GM12872 (cell line): ENCODE measurements around the gene FBF1.

Experiments
- TF ChIP-seq, protein P1 (sequence below): IDR thresholded peaks from 3 replicates; pipeline ENCODE4 v1.5.1; 2011; ENCODE audit warnings: low read depth, mild to moderate bottlenecking, low read length, moderate library complexity; ENCODE audit not compliant: insufficient read depth

The FBF1 gene

GRCh38 chr17:75888484-75888883 is 52.4 kb downstream of the FBF1 start:
- TF ChIP-seq, protein P1, sequence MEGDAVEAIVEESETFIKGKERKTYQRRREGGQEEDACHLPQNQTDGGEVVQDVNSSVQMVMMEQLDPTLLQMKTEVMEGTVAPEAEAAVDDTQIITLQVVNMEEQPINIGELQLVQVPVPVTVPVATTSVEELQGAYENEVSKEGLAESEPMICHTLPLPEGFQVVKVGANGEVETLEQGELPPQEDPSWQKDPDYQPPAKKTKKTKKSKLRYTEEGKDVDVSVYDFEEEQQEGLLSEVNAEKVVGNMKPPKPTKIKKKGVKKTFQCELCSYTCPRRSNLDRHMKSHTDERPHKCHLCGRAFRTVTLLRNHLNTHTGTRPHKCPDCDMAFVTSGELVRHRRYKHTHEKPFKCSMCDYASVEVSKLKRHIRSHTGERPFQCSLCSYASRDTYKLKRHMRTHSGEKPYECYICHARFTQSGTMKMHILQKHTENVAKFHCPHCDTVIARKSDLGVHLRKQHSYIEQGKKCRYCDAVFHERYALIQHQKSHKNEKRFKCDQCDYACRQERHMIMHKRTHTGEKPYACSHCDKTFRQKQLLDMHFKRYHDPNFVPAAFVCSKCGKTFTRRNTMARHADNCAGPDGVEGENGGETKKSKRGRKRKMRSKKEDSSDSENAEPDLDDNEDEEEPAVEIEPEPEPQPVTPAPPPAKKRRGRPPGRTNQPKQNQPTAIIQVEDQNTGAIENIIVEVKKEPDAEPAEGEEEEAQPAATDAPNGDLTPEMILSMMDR: no peak

DNA sequence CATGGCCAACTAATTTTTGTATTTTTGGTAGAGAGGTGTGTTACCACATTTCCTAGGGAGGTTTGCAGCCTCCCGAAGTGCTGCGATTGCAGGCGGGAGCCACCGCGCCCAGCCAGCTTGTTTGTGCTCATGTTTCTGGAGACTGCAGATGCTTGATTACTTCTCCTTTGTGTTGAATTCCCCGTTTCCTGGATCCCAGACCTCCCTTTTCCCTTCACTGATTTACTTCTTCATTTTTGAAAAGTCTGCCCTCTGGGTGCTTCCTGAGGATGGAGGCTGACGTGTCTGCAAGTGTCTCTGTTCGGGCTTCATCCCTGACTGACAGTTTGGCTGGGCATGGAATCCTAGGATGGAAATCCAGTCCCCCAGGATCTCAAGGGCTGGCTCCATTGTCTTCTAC is 55.4 kb downstream of the FBF1 start:
- TF ChIP-seq, protein P1: no peak

GRCh38 chr17:75881678-75882454 is 59.0 kb downstream of the FBF1 start:
- TF ChIP-seq, protein P1: no peak

DNA sequence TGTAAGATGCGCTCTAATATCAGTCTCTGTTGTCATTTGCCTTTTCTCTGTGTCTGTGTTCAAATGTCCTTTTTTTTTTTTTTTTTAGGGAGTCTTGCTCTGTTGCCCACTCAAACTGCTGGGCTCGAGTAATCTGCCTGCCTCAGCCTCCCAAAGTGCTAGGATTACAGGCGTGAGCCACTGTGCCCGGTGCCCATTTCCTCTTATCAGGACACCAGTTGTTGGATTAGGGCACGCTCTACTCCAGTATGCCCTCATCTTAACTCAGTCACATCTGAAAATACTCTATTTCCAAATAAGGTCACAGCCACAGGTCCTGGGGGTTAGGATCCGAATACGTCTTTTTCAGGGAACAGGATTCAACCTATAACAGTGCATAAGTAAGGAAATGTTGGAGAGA is 60.6 kb downstream of the FBF1 start:
- TF ChIP-seq, protein P1: no peak

- TF ChIP-seq, protein P1: no peak
Measured at GRCh38 chr17:75878174-75878998, 62.5 kb downstream of the FBF1 start, which contains the start of gene TRIM47. TSS of gene TRIM47 (minus strand) at chr17:75878581. CDS start at chr17:75878548, 33 bp downstream.

DNA sequence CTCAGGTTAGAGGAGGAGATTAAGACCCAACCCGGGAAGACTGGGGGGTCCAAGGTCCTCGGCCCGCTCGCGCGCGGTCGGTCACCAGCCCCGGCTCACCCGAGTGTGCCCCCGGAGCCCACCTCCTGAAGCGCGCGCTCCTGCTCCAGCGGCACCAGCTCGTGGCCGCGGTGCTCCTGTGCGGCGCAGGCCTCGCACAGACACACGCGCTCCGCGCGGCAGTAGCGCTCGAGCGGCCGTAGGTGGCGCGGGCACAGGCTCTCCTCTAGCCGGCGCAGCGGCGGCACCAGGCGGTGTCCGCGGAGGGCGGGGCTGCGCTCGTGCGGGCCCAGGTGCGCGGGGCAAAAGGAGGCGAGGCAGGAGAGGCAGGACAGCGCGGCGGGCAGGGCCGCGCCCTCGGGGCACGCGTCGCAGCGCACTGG is 63.1 kb downstream of the FBF1 start:
- TF ChIP-seq, protein P1: peak; percentile 58

GRCh38 chr17:75876938-75877751 is 63.7 kb downstream of the FBF1 start:
- TF ChIP-seq, protein P1: 0 out of 3 replicates have a peak, but pooled peaks have one; percentile 2
